Keratinocyte (primary cell): Measurements from ENCODE around the gene ZNF831.

Experiments
- CTCF ChIP-seq, 3 experiments: IDR thresholded peaks in 1 of 3; conservative IDR thresholded peaks in 1 of 3; optimal IDR thresholded peaks in 1 of 3; 2 replicates in 2 of 3; 3 replicates in 1 of 3; pipeline versions ENCODE3 to v1.5.1; 2011; ENCODE audit warnings: low read length in 3 of 3, mild to moderate bottlenecking in 3 of 3, moderate library complexity in 2 of 3, control low read depth in 1 of 3, inconsistent platforms in 1 of 3; ENCODE audit not compliant: insufficient read depth in 2 of 3; ENCODE audit errors: extremely low read depth in 1 of 3
- EZH2 ChIP-seq: IDR thresholded peaks from one replicate; pipeline ENCODE4 v1.6.1; 2012; ENCODE audit warnings: inconsistent platforms, mild to moderate bottlenecking, low read length, moderate library complexity

GRCh38 chr20:59224236-59224635 is 60.6 kb downstream of the ZNF831 start:
- TF ChIP-seq CTCF (optimal IDR thresholded peaks at IDR 0.05 in 1 of 3, IDR thresholded peaks at IDR 0.05 in 1 of 3, conservative IDR thresholded peaks at IDR 0.05 in 1 of 3; ENCODE audit: extremely low read depth in 1 of 3, insufficient read depth in 2 of 3, low read length in 3 of 3) (no peak), EZH2 (no peak)
